Gastroesophageal sphincter (tissue), 4 donors: ENCODE measurements around the gene IARS2. TPM values are rescaled to one million over a fixed set of nuclear protein-coding genes. Genes with fewer than 3 reads are reported as not detected.

Experiments
- ATAC-seq: fragments of 150-250 bp; one replicate; pipeline ENCODE4 v1.9.1; 2016; ENCODE audit warnings: mild to moderate bottlenecking, moderate library complexity
- H3K27ac ChIP-seq, 4 donors: fragments of 200-600 bp; sonication (generic) in 3 of 4; 1 replicate in 3 of 4; 2 replicates in 1 of 4; pipeline ENCODE4 v1.5.1; 2016 to 2019
- H3K27me3 ChIP-seq: fragments of 200-600 bp; sonication (generic); one replicate; pipeline ENCODE4 v1.5.1; 2019
- H3K36me3 ChIP-seq, 2 donors: fragments of 200-600 bp; sonication (generic); one replicate each; pipeline ENCODE4 v1.5.1; 2019; ENCODE audit warnings: control low read depth in 1 of 2
- H3K4me1 ChIP-seq, 3 donors: fragments of 200-600 bp; sonication (generic); 1 replicate in 2 of 3; 2 replicates in 1 of 3; pipeline ENCODE4 v1.5.1; 2016 to 2019; ENCODE audit warnings: control low read depth in 2 of 3
- H3K4me3 ChIP-seq, 2 donors: fragments of 200-600 bp; sonication (generic); one replicate each; pipeline ENCODE4 v1.5.1; 2019; ENCODE audit warnings: mild to moderate bottlenecking in 1 of 2, moderate library complexity in 1 of 2
- H3K9me3 ChIP-seq, 3 donors: fragments of 200-600 bp; sonication (generic); one replicate each; pipeline ENCODE4 v1.5.1; 2017 to 2019; ENCODE audit warnings: control low read depth in 2 of 3
- EP300 ChIP-seq: sonication (generic); formaldehyde crosslinking; IDR thresholded peaks from one replicate; pipeline ENCODE4 v1.6.1; 2017; ENCODE audit warnings: antibody characterized with exemption, mild to moderate bottlenecking
- POLR2A ChIP-seq, 2 donors: fragments of 450-650 bp; IDR thresholded peaks; one replicate each; pipeline ENCODE4 v1.6.1; 2017; ENCODE audit warnings: antibody characterized with exemption in 2 of 2, mild to moderate bottlenecking in 2 of 2, moderate library complexity in 1 of 2
- POLR2AphosphoS5 ChIP-seq: sonication (generic); formaldehyde crosslinking; IDR thresholded peaks from one replicate; pipeline ENCODE4 v1.6.1; 2017; ENCODE audit warnings: antibody characterized with exemption
- WGBS, 2 donors: methylation state at CpG; one replicate each; pipeline ENCODE4 v1.1.5; 2018; ENCODE audit warnings: low coverage in 1 of 2; 5-methylcytosine and 5-hydroxymethylcytosine counted together
- total RNA-seq, 4 donors: library from RNA; depleted of rRNA; stranded (reverse); fragments of >200 nt; gene quantifications; one replicate each; pipeline ENCODE4 v1.1.0, GENCODE V29; 2016
- TF ChIP-seq, protein P1 (sequence below), 4 experiments: fragments of 200-600 bp in 2 of 4; fragments of 450-650 bp in 2 of 4; sonication (generic) in 1 of 4; IDR thresholded peaks; one replicate each; pipeline ENCODE4 v1.5.1; 2017 to 2019; ENCODE audit warnings: antibody characterized with exemption in 4 of 4, mild to moderate bottlenecking in 2 of 4, moderate library complexity in 2 of 4

IARS2 gene
- 10 to 100 TPM; 48.9 to 89.7 (median 72.6) TPM for total RNA-seq

DNA sequence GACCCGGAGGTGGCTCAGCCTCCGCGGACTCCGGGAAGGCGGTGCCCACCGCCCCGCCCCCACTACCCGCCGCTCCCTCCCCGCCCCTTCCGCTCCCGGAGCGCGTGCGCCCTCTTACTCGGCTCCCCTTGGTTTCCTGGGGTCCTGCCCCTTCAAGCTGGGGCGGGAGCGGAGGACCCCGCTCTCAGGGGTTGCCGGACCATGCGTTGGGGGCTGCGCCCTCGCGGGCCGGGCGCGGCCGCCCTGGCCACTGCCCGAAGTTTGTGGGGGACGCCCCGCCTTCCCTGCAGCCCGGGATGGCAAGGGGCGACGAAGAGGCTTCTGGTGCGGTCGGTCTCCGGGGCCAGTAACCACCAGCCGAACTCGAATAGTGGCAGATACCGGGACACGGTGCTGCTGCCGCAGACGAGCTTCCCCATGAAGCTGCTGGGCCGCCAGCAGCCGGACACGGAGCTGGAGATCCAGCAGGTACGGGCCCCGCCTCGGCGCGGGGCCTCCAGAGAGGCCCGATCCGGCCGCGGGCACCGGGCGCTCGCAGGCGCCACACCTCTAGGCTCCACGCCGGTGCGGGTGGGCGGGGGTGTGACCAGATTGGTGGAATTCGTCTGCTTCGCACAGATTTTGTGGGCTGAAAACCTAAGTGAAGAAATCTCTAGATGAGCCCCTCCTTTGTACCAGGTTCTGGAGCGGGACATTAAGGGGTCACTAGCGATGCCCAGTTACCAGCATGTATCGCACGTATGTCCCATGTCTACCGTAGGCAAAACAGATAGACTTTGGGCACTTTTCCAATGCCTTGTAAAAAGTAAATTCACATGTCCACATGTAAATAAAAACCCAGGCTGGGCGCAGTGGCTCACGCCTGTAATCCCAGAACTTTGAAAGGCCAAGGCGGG, at the start of gene IARS2:
Gene IARS2, plus strand, starts transcription at position 117 of the 896 bp plus-strand sequence. Its CDS starts 85 bp downstream, at position 202.
- Histone ChIP-seq H3K4me3 (peak within 1 kb of the TSS; percentile 76 to 86), H3K27me3 (no peaks in the 10 kb centered on the region), H3K9me3 (no peaks in the 10 kb centered on the region), H3K4me1 (peaks cover 0 to 36% (median 6%) of the 10 kb centered on the region in 3 donors), H3K36me3 (peaks cover 0 to 28% of the 10 kb centered on the region in 2 donors), H3K27ac (peak within 1 kb of the TSS; percentile 36 to 86 (median 85))
- peak; percentile 31 to 35 for TF ChIP-seq POLR2A (IDR thresholded peaks at IDR 0.05)
- TF ChIP-seq, protein P1, sequence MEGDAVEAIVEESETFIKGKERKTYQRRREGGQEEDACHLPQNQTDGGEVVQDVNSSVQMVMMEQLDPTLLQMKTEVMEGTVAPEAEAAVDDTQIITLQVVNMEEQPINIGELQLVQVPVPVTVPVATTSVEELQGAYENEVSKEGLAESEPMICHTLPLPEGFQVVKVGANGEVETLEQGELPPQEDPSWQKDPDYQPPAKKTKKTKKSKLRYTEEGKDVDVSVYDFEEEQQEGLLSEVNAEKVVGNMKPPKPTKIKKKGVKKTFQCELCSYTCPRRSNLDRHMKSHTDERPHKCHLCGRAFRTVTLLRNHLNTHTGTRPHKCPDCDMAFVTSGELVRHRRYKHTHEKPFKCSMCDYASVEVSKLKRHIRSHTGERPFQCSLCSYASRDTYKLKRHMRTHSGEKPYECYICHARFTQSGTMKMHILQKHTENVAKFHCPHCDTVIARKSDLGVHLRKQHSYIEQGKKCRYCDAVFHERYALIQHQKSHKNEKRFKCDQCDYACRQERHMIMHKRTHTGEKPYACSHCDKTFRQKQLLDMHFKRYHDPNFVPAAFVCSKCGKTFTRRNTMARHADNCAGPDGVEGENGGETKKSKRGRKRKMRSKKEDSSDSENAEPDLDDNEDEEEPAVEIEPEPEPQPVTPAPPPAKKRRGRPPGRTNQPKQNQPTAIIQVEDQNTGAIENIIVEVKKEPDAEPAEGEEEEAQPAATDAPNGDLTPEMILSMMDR (IDR thresholded peaks at IDR 0.05) = no peak
- no peak for TF ChIP-seq EP300
- TF ChIP-seq POLR2AphosphoS5 = peak; percentile 11
- ATAC-seq = peak; percentile 92
- 17% methylated on average over 4 of the region's 73 CpGs; no CpG with 5 or more reads in 1 of the 2 donors for WGBS, 2 donors

DNA sequence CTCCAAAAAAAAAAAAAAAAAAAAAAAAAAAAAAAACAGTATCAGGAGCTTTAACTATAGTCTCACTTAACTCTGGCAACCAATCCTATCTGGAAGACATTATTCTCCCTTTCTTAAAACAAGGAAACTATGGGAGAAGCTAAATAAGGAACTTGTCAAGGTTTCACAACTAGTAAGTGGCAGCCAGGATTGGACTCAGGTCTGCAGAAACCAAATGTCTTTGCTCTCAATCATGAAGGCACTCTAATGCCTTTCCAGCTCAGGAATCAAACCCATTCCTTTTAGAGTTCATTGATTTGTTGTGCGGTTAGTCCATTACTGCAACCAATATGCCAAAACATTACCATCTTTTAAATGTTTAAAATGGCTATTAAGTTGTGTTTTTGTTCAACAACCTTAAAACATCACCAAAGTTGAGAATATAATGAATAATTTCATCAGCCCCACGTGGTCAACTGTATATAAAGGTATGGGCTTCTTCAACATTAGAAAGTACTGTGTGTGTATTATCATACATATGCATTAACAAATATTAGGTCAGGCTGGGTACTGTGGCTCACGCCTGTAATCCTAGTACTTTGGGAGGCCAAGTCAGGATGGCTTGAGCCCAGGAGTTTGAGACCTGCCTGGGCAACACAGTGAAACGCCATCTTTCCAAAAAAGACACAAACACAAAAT, 49.1 kb upstream of the IARS2 start:
- peak overlapping the region in 3 of 4 donors; percentile 88 to 94 (median 90) for H3K27ac ChIP-seq
- H3K9me3 ChIP-seq = no peaks in the 10 kb centered on the region
- TF ChIP-seq, protein P1 (IDR thresholded peaks at IDR 0.05) = no peak
- TF ChIP-seq EP300 (no peak), POLR2A (IDR thresholded peaks at IDR 0.05) (no peak), POLR2AphosphoS5 (no peak)
- peaks cover 0 to 32% (median 5%) of the 10 kb centered on the region in 3 donors for H3K4me1 ChIP-seq
- no peaks in the 10 kb centered on the region for H3K27me3 ChIP-seq
- peaks cover 0 to 23% of the 10 kb centered on the region in 2 donors for H3K36me3 ChIP-seq
- ATAC-seq = no peak
- 75 to 77% methylated on average over 4 of the region's 4 CpGs for WGBS, 2 donors
- peak overlapping the region in 1 of 2 donors; percentile 67 for H3K4me3 ChIP-seq

DNA sequence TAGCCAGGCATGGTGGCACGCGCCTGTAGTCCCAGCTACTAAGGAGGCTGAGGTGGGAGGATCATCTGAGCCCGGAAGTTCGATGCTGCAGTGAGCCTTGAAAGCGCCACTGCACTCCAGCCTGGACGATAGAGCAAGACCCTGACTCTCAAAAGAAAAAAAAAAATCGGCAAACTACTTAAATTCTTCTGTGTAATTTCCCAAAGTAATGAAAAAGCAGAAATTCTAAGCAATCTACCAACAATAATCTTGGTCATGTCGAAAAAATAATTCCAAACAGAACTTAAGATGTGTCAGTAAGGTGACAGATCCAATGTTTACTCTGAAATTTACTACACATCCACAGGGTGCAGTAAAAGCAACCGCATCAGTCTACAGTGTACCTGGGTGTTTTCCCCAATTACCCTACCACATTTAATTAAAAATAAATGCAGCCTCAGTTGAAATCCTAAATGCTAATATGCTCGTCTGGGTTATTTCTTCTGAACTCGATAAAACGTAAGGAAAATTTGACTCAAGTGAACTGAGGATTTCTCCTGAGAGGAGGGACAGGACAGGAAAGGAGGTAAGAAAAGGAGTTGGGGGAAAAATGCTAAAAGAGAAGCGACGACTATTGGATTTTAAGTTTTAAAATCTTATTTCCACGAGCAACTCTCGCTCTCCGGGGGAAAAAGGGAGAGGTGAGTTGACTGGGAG, 48.4 kb upstream of the IARS2 start:
- Histone ChIP-seq H3K27me3 (no peaks in the 10 kb centered on the region), H3K4me1 (peaks cover 0 to 32% (median 5%) of the 10 kb centered on the region in 3 donors), H3K36me3 (peaks cover 0 to 16% of the 10 kb centered on the region in 2 donors), H3K27ac (peak overlapping the region; percentile 70 to 94 (median 89)), H3K9me3 (no peaks in the 10 kb centered on the region), H3K4me3 (peak overlapping the region; percentile 67 to 93)
- TF ChIP-seq POLR2AphosphoS5 = no peak
- TF ChIP-seq, protein P1 (IDR thresholded peaks at IDR 0.05) = no peak
- no peak for TF ChIP-seq POLR2A (IDR thresholded peaks at IDR 0.05)
- no peak for TF ChIP-seq EP300
- no peak for ATAC-seq
- WGBS, 2 donors = 22 to 25% methylated on average over 13 to 17 of the region's 17 CpGs

DNA sequence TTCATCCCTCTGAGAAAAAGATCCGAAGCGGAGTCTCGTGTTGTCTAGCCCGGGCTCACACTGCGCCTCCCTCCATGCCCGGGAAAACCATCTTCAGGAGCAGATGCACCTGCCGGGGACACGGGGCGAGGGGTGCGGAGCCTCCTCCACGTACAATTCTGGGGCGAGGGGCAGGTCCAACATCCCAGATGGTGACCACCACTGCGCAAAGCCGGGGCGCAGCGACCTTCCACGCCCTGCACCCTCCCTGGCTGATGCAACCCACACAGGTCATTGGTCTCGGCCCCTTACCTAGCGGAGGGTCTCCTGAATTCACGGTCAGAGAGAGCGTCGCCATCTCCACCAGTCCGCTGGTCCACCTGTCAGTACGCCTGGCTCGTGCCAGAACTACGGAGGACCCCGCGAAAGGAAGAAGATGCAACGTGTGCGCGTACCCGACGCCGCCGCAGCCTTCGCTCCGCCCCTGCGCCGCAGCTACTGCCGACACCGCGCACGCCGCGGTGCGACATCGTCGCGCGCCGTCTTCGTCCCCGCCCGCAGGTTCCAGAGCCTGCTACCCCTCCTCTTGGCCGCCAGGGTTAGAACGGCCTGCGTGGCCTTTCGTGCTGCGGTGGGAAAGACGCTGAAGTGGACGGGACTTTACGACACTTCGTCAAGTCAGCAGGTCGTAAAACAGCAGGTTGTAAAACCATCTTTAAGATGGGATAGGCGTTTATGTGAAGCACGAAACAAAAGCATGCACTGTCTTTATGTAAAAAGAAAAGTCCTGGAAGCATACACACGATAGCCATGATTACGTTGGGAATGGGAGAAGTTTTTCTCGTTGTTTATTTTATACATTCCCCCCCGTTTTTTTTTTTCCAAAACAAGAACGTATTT, 47.6 kb upstream of the IARS2 start, which contains the start of gene EPRS1:
Gene EPRS1, minus strand, starts transcription at position 454 of the 879 bp plus-strand sequence. Its CDS starts 117 bp downstream, at position 337.
- ATAC-seq = peak; percentile 100
- Histone ChIP-seq H3K27me3 (no peaks in the 10 kb centered on the region), H3K4me3 (peak within 1 kb of the TSS; percentile 67 to 93), H3K36me3 (peaks cover 0 to 10% of the 10 kb centered on the region in 2 donors), H3K27ac (peak within 1 kb of the TSS; percentile 74 to 94 (median 89)), H3K9me3 (no peaks in the 10 kb centered on the region), H3K4me1 (peaks cover 0 to 32% (median 5%) of the 10 kb centered on the region in 3 donors)
- 0 to 2% methylated on average over 9 to 14 of the region's 71 CpGs for WGBS, 2 donors
- TF ChIP-seq, protein P1 (IDR thresholded peaks at IDR 0.05) = peak; percentile 46 to 85 (median 78)
- no peak for TF ChIP-seq EP300
- peak; percentile 91 for TF ChIP-seq POLR2AphosphoS5
- TF ChIP-seq POLR2A (IDR thresholded peaks at IDR 0.05) = peak; percentile 52 to 62
